ENCODE data around the gene YEATS2.
"Not testable (repeated sequence)": the region's sequence is repeated elsewhere in the genome, so short reads cannot be mapped to it uniquely, and the experiment has no call there.

The YEATS2 gene

DNA sequence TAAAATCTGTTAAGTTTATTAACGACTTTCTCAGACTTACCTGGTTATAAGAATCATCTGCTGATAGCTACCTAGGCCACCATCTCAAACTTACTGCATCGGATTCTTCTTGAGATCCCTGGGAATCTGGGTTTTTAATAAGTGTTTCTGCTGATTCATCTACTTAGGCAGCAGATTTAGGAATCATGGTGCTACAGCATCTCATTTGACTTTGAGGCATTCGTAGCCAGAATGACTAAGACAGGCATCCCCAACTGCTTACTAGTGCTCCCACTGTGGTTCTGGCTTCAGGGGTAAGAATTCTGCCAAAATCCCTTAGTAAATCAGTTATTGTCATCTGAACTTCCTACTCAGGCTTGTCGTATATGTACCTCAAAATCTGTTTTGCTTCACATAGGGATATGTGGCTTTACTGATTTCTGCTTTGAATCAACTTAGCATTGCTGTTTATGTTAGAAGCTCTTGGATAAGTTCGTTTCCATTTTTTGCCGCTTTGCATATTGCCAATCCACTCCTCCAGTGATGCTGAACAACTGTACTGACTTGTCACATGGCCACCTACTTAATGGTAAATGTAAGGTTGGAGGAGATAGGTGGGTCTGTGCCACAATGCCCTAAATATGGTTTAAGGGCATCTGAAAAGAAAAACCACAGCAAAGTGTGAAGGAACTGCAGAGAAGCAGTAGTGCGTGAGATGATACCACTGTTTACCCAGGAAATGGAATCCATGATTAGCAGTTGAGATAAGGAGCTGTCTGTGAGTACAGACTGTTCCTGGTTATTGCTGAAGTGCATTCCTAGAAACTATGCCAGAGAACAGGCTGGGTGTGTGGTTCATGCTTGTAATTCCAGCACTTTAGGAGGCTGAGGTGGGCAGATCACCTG is 67.5 kb downstream of the YEATS2 start:
- TF ChIP-seq TAF1 (IDR thresholded peaks at IDR 0.05; ENCODE audit: borderline replicate concordance, low read depth, low read length): no peak
- TF ChIP-seq POLR2A (IDR thresholded peaks at IDR 0.05; ENCODE audit: low read depth, low read length): no peak
- TF ChIP-seq POLR2AphosphoS5 (IDR thresholded peaks at IDR 0.05; ENCODE audit: low read depth, low read length): no peak
- FAIRE-seq (no peak), DNase-seq (ENCODE audit: insufficient read length) (no peak)

GRCh38 chr3:183766107-183766506 is 68.5 kb downstream of the YEATS2 start:
- DNase-seq (ENCODE audit: insufficient read length): no peak
- TF ChIP-seq POLR2A (IDR thresholded peaks at IDR 0.05; ENCODE audit: low read depth, low read length) (no peak), TAF1 (IDR thresholded peaks at IDR 0.05; ENCODE audit: borderline replicate concordance, low read depth, low read length) (no peak), POLR2AphosphoS5 (IDR thresholded peaks at IDR 0.05; ENCODE audit: low read depth, low read length) (no peak)
- FAIRE-seq: no peak

DNA sequence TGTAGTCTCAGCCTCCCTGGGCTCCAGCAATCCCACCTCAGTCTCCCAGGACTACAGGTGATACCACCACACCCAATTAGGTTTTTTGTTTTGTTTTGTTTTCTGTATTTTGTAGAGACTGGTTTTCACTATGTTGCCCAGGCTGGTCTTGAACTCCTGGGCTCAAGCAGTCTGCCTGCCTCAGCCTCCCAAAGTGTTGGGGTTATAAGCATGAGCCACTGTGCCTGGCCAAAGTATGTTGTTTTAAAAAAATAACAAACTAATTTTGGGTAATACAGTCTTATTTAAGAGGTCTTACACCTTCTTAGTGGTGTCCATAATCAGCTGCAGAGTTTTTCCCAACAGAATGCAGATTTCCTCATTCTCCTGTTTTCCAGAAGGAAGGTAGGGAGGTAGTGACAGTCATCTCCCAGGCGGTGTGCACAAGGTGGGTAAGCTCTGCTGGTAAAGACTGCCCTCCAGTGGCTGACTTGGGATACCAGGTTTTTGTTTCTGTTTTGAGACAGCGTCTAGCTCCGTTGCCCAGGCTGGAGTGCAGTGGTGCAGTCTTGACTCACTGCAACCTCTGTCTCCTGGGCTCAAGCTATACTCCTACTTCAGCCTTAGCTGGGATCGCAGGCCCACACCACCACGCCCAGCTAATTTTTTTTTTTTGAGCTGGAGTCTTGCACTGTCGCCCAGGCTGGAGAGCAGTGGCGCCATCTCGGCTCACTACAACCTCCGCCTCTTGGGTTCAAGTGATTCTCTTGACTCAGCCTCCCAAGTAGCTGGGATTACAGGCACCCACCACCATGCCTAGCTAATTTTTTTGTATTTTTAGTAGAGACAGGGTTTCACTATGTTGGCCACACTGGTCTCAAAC is 69.4 kb downstream of the YEATS2 start:
- TF ChIP-seq TAF1 (IDR thresholded peaks at IDR 0.05; ENCODE audit: borderline replicate concordance, low read depth, low read length) (no peak), POLR2AphosphoS5 (IDR thresholded peaks at IDR 0.05; ENCODE audit: low read depth, low read length) (no peak), POLR2A (IDR thresholded peaks at IDR 0.05; ENCODE audit: low read depth, low read length) (no peak)
- peak; percentile 69 for FAIRE-seq
- peak; percentile 39 for DNase-seq (ENCODE audit: insufficient read length)

DNA sequence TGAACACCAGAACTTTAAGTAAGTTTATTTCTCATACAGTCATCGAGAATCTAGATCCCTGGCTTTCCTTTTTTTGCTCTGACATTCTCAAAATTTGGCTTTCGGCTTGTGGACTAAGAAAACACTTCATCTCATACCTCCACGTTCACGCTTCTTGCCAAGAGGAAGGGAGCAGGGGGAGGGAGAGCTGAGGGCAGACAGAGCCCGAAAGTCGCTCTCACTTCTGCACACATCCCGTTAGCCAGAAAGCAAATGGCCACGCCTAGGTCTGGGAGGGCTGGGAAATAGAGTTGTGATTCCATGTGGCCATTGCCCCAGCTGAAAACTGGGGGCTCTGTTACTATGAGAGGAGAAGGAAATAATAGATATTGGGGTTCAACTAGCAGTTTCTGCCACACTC is 70.5 kb downstream of the YEATS2 start:
- no peak for TF ChIP-seq TAF1 (IDR thresholded peaks at IDR 0.05; ENCODE audit: borderline replicate concordance, low read depth, low read length)
- TF ChIP-seq POLR2AphosphoS5 (IDR thresholded peaks at IDR 0.05; ENCODE audit: low read depth, low read length): no peak
- TF ChIP-seq POLR2A (IDR thresholded peaks at IDR 0.05; ENCODE audit: low read depth, low read length): no peak
- FAIRE-seq (no peak), DNase-seq (ENCODE audit: insufficient read length) (no peak)

DNA sequence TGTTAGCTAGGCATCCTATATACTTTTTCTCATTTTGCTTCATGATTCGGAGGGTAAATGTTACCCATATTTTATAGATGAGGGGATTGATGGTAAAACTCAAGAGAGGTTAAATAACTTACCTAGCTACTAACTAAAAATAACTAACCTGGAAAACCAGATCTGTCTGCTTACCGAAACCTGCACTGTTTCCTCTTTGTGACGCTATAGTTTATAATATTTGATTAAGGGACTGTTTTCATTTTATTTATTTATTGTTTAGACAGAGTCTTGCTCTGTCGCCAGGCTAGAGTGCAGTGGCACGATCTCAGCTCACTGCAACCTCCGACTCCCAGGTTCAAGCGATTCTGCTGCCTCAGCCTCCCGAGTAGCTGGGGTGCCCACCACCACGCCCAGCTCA is 71.9 kb downstream of the YEATS2 start:
- FAIRE-seq (no peak), DNase-seq (ENCODE audit: insufficient read length) (no peak)
- TF ChIP-seq POLR2AphosphoS5 (IDR thresholded peaks at IDR 0.05; ENCODE audit: low read depth, low read length): no peak
- TF ChIP-seq POLR2A (IDR thresholded peaks at IDR 0.05; ENCODE audit: low read depth, low read length): no peak
- no peak for TF ChIP-seq TAF1 (IDR thresholded peaks at IDR 0.05; ENCODE audit: borderline replicate concordance, low read depth, low read length)

GRCh38 chr3:183774631-183775030 is 77.0 kb downstream of the YEATS2 start:
- no peak for DNase-seq (ENCODE audit: insufficient read length)
- TF ChIP-seq POLR2A (IDR thresholded peaks at IDR 0.05; ENCODE audit: low read depth, low read length): no peak
- TF ChIP-seq TAF1 (IDR thresholded peaks at IDR 0.05; ENCODE audit: borderline replicate concordance, low read depth, low read length): no peak
- no peak for TF ChIP-seq POLR2AphosphoS5 (IDR thresholded peaks at IDR 0.05; ENCODE audit: low read depth, low read length)
- no peak for FAIRE-seq

DNA sequence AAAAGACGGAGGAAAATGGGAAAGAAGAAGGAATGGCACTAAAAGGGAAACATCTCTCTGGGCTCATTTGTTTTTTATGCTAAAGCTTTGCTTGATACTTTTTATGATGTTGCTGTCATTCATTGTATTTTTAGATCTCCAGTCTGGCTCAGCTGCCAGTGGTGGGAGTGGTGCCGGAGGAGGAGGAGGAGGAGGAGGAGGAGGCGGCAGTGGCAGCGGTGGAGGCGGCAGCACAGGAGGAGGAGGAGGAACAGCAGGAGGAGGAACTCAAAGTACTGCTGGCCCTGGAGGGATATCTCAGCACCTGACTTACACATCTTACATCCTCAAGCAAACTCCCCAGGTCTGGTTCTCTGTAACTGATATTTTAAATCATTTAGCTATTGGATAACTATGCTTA is 78.2 kb downstream of the YEATS2 start:
- no peak for DNase-seq (ENCODE audit: insufficient read length)
- TF ChIP-seq POLR2A (IDR thresholded peaks at IDR 0.05; ENCODE audit: low read depth, low read length) (no peak), TAF1 (IDR thresholded peaks at IDR 0.05; ENCODE audit: borderline replicate concordance, low read depth, low read length) (no peak), POLR2AphosphoS5 (IDR thresholded peaks at IDR 0.05; ENCODE audit: low read depth, low read length) (no peak)
- FAIRE-seq: no peak

DNA sequence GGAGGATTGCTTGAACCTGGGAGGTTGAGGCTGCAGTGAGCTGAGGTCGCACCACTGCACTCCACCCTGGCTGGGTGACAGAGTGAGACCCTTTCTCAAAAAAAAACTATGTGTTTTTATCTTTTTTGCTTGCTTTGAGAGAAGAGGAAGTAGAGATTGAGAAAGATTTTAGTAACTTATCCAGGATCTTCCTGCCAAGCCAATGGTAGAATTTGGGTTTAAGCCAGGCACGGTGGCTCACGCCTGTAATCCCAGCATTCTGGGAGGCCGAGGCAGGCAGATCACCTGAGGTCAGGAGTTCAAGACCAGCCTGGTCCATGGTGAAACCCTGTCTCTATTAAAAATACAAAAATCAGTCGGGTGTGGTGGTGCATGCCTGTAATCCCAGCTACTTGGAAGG is 78.9 kb downstream of the YEATS2 start:
- not testable (repeated sequence) for FAIRE-seq; DNase-seq (ENCODE audit: insufficient read length)

DNA sequence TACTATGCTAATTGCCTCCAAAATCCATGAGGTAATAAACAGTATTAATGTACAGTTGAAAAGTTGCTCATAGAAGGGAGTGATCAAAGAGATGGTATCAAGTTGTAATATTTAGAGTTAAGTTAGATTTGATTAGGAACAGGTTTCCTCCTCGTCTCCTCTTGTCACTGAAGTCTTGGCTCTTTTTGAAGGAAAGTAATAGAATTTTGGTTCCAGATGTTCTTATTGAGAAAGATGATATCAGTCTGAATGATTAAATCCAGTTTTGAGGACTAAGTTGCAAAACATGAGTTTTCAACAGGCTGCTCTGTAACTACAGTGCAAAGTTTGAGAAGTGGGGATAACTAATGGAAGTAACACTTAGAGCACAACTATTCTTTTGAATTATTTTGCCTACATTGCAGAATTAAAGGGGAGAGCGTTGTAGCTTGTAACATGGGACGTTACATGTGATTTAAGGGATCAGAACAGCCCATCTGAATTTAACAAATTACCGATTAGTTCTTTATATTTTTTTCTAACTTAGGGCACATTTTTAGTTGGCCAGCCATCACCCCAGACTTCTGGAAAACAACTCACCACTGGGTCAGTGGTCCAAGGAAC is 79.5 kb downstream of the YEATS2 start:
- TF ChIP-seq TAF1 (IDR thresholded peaks at IDR 0.05; ENCODE audit: borderline replicate concordance, low read depth, low read length) (no peak), POLR2A (IDR thresholded peaks at IDR 0.05; ENCODE audit: low read depth, low read length) (no peak), POLR2AphosphoS5 (IDR thresholded peaks at IDR 0.05; ENCODE audit: low read depth, low read length) (no peak)
- FAIRE-seq (no peak), DNase-seq (ENCODE audit: insufficient read length) (no peak)

DNA sequence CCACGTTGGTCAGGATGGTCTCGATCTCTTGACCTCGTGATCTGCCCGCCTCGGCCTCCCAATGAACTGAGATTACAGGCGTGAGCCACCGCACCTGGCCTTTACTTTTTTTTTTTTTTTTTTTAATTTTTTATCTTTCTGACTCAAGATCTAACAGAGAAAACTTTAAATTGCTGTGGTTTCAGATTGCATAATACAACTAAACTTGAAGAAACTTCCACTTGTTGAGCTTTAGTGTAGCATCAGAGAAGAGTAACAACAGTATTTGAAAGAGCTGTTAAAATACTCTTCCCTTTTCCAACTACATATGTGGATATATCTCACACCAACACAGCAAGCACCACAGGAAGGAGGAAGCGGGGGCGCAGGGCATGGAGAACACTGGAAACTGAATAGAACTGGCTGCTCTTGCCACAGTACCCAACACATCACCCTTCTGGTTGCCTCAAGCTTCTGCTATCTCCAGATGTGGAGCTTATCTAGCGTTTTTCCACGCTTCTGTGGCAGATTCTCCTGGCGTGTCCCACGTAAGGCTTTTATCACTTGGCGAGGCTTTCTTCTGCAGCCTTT is 82.4 kb downstream of the YEATS2 start:
- DNase-seq (ENCODE audit: insufficient read length): no peak
- TF ChIP-seq POLR2AphosphoS5 (IDR thresholded peaks at IDR 0.05; ENCODE audit: low read depth, low read length): no peak
- no peak for TF ChIP-seq POLR2A (IDR thresholded peaks at IDR 0.05; ENCODE audit: low read depth, low read length)
- no peak for TF ChIP-seq TAF1 (IDR thresholded peaks at IDR 0.05; ENCODE audit: borderline replicate concordance, low read depth, low read length)
- no peak for FAIRE-seq

GRCh38 chr3:183781246-183781645 is 83.6 kb downstream of the YEATS2 start:
- FAIRE-seq (no peak), DNase-seq (ENCODE audit: insufficient read length) (no peak)

More at GRCh38 chr3:183781246-183781645, 83.6 kb downstream of the YEATS2 start:
- no peak for TF ChIP-seq TAF1 (IDR thresholded peaks at IDR 0.05; ENCODE audit: borderline replicate concordance, low read depth, low read length)
- no peak for TF ChIP-seq POLR2A (IDR thresholded peaks at IDR 0.05; ENCODE audit: low read depth, low read length)
- TF ChIP-seq POLR2AphosphoS5 (IDR thresholded peaks at IDR 0.05; ENCODE audit: low read depth, low read length): no peak
